WTC11 (cell line): ENCODE data around the gene CAB39. TPM values are rescaled to one million over a fixed set of nuclear protein-coding genes. Genes with fewer than 3 reads are reported as not detected.

Experiments used
- ATAC-seq: fragments of 200-7000 bp; cut with Tn5 transposase; 2 replicates; pipeline ENCODE4 v1.10.0; 2021; ENCODE audit warnings: mild to moderate bottlenecking, moderate library complexity
- CTCF ChIA-PET: fragments of 300-600 bp; sonication (Branson Sonifier 250); formaldehyde crosslinking; loops from one replicate; lab custom pipeline; 2021; ENCODE audit warnings: antibody characterized with exemption; lab: Charles Lee
- POLR2A ChIA-PET: fragments of 350-600 bp; sonication (Branson Sonifier 250); formaldehyde crosslinking; loops from one replicate; lab custom pipeline; 2021; ENCODE audit warnings: antibody characterized with exemption; lab: Charles Lee
- DNase-seq: peaks from one replicate; pipeline ENCODE4 v3.0.0; 2021; ENCODE audit warnings: low spot score
- H3K27ac Mint-ChIP-seq: 2 replicates; pipeline ENCODE4 v1.8.0; 2021; ENCODE audit warnings: mixed read lengths
- H3K27me3 Mint-ChIP-seq: 2 replicates; pipeline ENCODE4 v1.8.0; 2021; ENCODE audit warnings: low read depth, mild to moderate bottlenecking, moderate library complexity, mixed read lengths
- H3K36me3 Mint-ChIP-seq: 2 replicates; pipeline ENCODE4 v1.8.0; 2021; ENCODE audit warnings: mixed read lengths
- H3K4me1 Mint-ChIP-seq: 2 replicates; pipeline ENCODE4 v1.8.0; 2022; ENCODE audit warnings: mixed read lengths
- H3K4me3 Mint-ChIP-seq: 2 replicates; pipeline ENCODE4 v1.8.0; 2021; ENCODE audit warnings: mild to moderate bottlenecking, moderate library complexity, mixed read lengths
- H3K9me3 Mint-ChIP-seq: 2 replicates; pipeline ENCODE4 v1.8.0; 2021; ENCODE audit warnings: mixed read lengths
- CBFB ChIP-seq: sonication (generic); formaldehyde crosslinking; IDR thresholded peaks from 2 replicates; pipeline ENCODE4 v1.8.1; 2022; ENCODE audit warnings: mild to moderate bottlenecking, low read depth, missing genetic modification reagents
- ELF4 ChIP-seq: sonication (generic); formaldehyde crosslinking; IDR thresholded peaks from 2 replicates; pipeline ENCODE4 v1.8.1; 2022; ENCODE audit warnings: low read depth, mild to moderate bottlenecking, moderate library complexity, missing genetic modification reagents
- EMX1 ChIP-seq: fragments of 250-450 bp; sonication (Bioruptor Pico); IDR thresholded peaks from 2 replicates; pipeline ENCODE4 v1.8.0; 2021; ENCODE audit warnings: mild to moderate bottlenecking
- ETV6 ChIP-seq: sonication (generic); formaldehyde crosslinking; IDR thresholded peaks from 2 replicates; pipeline ENCODE4 v1.8.1; 2022; ENCODE audit warnings: mild to moderate bottlenecking, missing genetic modification reagents
- FOXK1 ChIP-seq: sonication (generic); formaldehyde crosslinking; IDR thresholded peaks from 2 replicates; pipeline ENCODE4 v1.8.0; 2022; ENCODE audit warnings: mild to moderate bottlenecking, moderate library complexity, missing genetic modification reagents
- NFE2L1 ChIP-seq: sonication (generic); formaldehyde crosslinking; IDR thresholded peaks from 2 replicates; pipeline ENCODE4 v1.8.1; 2023; ENCODE audit warnings: missing genetic modification reagents
- ZNF138 ChIP-seq: sonication (generic); formaldehyde crosslinking; conservative IDR thresholded peaks from 2 replicates; pipeline ENCODE4 v1.8.1; 2022; ENCODE audit warnings: mild to moderate bottlenecking, moderate library complexity, missing genetic modification reagents
- ZNF396 ChIP-seq: fragments of 250-450 bp; sonication (Bioruptor Pico); IDR thresholded peaks from 2 replicates; pipeline ENCODE4 v1.8.0; 2021; ENCODE audit warnings: mild to moderate bottlenecking, moderate library complexity, borderline replicate concordance
- ZNF416 ChIP-seq: fragments of 250-450 bp; sonication (Bioruptor Pico); IDR thresholded peaks from 2 replicates; pipeline ENCODE4 v1.9.0; 2021; ENCODE audit warnings: mild to moderate bottlenecking, inconsistent platforms
- ZNF671 ChIP-seq: fragments of 250-450 bp; sonication (Bioruptor Pico); IDR thresholded peaks from 2 replicates; pipeline ENCODE4 v1.8.0; 2021; ENCODE audit warnings: mild to moderate bottlenecking
- total RNA-seq: library from RNA; stranded (reverse); gene quantifications from 3 replicates; pipeline ENCODE4 v1.2.3, GENCODE V29; 2021
- TF ChIP-seq, protein P1 (sequence below): sonication (generic); formaldehyde crosslinking; IDR thresholded peaks from 2 replicates; pipeline ENCODE4 v1.8.1; 2023; ENCODE audit warnings: mild to moderate bottlenecking, missing genetic modification reagents
- TF ChIP-seq, protein P2 (sequence below): sonication (generic); formaldehyde crosslinking; IDR thresholded peaks from 2 replicates; pipeline ENCODE4 v1.8.0; 2023; ENCODE audit warnings: missing genetic modification reagents, mild to moderate bottlenecking, borderline replicate concordance
- TF ChIP-seq, protein P3 (sequence below): sonication (generic); formaldehyde crosslinking; IDR thresholded peaks from 2 replicates; pipeline ENCODE4 v1.8.0; 2023; ENCODE audit warnings: mild to moderate bottlenecking, missing genetic modification reagents
- TF ChIP-seq, protein P4 (sequence below): sonication (generic); formaldehyde crosslinking; IDR thresholded peaks from 2 replicates; pipeline ENCODE4 v1.8.0; 2022; ENCODE audit warnings: mild to moderate bottlenecking, missing genetic modification reagents
- TF ChIP-seq, protein P5 (sequence below): sonication (generic); formaldehyde crosslinking; IDR thresholded peaks from 2 replicates; pipeline ENCODE4 v1.8.1; 2023; ENCODE audit warnings: mild to moderate bottlenecking, moderate library complexity, missing genetic modification reagents

CAB39 gene
- total RNA-seq, 1 experiment from 2014 or later = 36.9 TPM

DNA sequence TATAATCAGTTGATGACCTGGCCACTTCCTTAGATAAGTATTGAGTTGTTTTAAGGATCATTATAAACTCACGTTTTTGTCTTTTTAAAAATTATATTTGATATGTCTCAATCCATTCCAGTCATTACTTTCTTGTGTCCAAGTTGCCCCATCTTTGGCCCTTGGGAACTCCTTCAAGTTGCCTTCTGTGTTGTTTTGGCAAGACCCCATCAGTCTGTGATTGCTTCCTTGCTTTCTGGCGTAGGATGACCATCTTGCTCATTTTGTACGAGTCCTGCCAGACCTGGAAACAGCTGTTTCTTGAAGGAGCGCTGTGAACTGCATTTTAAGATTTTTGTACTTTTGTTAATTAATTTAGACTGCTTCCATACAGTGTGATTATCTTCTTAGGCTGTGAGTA is 83.2 kb downstream of the CAB39 start (continued):
- TF ChIP-seq, protein P1, sequence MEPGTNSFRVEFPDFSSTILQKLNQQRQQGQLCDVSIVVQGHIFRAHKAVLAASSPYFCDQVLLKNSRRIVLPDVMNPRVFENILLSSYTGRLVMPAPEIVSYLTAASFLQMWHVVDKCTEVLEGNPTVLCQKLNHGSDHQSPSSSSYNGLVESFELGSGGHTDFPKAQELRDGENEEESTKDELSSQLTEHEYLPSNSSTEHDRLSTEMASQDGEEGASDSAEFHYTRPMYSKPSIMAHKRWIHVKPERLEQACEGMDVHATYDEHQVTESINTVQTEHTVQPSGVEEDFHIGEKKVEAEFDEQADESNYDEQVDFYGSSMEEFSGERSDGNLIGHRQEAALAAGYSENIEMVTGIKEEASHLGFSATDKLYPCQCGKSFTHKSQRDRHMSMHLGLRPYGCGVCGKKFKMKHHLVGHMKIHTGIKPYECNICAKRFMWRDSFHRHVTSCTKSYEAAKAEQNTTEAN = no peak

DNA sequence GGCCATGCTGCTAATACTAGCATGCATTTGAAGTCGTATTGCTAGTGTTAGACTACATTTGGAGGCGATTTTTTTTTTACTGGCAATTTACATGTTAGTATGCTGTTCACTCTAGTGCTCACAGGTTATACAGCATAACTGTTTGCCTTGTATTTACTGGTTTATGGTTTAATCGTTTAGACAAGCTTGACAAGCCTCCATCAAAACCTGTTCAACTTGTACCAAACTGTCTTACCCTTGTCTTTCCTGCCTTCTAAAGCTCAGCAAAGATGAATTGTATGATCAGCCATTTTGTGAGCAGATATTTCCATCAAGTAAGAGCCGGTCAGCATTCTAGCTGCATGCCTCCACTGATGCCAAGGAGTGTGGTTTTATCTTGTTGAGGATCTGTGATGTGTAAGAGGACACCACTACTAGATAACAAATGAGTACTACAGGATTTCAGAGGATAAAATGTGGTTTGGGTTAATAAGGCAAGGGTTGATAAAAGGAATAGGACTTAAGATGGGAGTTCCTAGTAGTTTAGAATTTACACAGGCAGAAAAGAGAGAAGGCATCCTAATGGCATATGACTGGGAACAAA is 83.7 kb downstream of the CAB39 start:
- Mint-ChIP-seq H3K27me3 (no peaks in the 10 kb centered on the region), H3K36me3 (peaks cover 27% of the 10 kb centered on the region), H3K9me3 (no peaks in the 10 kb centered on the region), H3K4me1 (peaks cover 18% of the 10 kb centered on the region), H3K4me3 (no peak overlapping the region), H3K27ac (no peak overlapping the region)
- no peak for DNase-seq
- no peak for ATAC-seq
- CTCF ChIA-PET = interaction anchor here (0.9 to 3.0 kb wide), 3 partner anchors 13 to 82 kb away, joined by 4 to 21 read pairs (median 5); no protein-coding TSS in a partner anchor
- POLR2A ChIA-PET = no interaction called here
- TF ChIP-seq ETV6 = no peak

DNA sequence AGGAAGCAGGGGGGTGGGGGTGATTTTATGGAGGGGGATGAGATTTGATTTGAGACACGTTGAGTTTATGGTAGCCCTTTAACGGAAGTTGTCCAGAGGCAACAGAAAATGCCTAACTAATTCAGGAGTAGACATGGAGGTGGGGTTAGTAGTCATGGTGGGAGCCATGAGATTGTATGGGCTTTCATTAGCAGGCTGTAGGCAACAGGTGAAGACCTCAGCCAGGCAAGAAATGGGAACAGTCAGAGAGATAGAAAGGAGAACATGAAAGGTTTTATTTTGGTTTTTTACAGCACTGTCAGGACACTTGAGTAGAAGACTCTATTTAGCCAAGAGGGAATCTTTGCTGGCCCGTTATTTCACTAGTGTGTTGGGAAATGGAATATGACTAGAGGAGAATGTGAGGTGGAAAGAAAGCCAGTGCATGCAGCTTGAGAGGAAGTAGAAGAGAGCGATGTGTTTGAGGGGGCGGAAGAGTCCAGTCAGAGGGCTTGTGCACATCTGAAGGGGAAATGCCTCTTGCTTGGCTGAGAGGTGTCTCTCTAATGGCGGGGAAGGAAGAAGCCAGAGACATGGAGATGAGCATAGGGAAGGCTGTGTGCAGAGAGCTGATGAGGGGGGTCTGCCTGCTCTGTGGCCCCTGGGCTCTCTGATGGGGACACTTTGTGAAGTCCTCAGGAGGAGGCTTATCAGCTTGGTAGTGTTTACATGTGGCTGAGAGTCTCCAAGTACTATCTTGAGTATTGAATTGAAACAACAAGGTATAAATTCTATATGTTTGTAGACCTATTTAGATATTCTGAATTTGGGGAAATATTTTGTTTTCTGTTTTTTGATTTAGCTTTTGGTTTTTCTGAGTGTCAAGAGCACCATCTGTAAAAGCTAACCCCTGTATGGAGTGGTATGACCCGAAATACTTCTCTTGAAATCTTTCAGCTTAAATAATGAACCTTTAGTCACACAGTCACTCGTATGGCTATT is 85.2 kb downstream of the CAB39 start:
- DNase-seq = no peak
- POLR2A ChIA-PET = no interaction called here
- CTCF ChIA-PET = interaction anchor here (0.6 to 3.0 kb wide), 21 partner anchors 12 to 183 kb away, joined by 3 to 21 read pairs (median 5); no protein-coding TSS in a partner anchor
- Mint-ChIP-seq H3K9me3 (no peaks in the 10 kb centered on the region), H3K27me3 (no peaks in the 10 kb centered on the region)
- no peak for TF ChIP-seq ELF4 (CRISPR knock-in tag)
- TF ChIP-seq ZNF671 (CRISPR knock-in tag) = no peak
- TF ChIP-seq, protein P2, sequence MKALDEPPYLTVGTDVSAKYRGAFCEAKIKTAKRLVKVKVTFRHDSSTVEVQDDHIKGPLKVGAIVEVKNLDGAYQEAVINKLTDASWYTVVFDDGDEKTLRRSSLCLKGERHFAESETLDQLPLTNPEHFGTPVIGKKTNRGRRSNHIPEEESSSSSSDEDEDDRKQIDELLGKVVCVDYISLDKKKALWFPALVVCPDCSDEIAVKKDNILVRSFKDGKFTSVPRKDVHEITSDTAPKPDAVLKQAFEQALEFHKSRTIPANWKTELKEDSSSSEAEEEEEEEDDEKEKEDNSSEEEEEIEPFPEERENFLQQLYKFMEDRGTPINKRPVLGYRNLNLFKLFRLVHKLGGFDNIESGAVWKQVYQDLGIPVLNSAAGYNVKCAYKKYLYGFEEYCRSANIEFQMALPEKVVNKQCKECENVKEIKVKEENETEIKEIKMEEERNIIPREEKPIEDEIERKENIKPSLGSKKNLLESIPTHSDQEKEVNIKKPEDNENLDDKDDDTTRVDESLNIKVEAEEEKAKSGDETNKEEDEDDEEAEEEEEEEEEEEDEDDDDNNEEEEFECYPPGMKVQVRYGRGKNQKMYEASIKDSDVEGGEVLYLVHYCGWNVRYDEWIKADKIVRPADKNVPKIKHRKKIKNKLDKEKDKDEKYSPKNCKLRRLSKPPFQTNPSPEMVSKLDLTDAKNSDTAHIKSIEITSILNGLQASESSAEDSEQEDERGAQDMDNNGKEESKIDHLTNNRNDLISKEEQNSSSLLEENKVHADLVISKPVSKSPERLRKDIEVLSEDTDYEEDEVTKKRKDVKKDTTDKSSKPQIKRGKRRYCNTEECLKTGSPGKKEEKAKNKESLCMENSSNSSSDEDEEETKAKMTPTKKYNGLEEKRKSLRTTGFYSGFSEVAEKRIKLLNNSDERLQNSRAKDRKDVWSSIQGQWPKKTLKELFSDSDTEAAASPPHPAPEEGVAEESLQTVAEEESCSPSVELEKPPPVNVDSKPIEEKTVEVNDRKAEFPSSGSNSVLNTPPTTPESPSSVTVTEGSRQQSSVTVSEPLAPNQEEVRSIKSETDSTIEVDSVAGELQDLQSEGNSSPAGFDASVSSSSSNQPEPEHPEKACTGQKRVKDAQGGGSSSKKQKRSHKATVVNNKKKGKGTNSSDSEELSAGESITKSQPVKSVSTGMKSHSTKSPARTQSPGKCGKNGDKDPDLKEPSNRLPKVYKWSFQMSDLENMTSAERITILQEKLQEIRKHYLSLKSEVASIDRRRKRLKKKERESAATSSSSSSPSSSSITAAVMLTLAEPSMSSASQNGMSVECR (CRISPR knock-in tag) = no peak
- TF ChIP-seq, protein P3, sequence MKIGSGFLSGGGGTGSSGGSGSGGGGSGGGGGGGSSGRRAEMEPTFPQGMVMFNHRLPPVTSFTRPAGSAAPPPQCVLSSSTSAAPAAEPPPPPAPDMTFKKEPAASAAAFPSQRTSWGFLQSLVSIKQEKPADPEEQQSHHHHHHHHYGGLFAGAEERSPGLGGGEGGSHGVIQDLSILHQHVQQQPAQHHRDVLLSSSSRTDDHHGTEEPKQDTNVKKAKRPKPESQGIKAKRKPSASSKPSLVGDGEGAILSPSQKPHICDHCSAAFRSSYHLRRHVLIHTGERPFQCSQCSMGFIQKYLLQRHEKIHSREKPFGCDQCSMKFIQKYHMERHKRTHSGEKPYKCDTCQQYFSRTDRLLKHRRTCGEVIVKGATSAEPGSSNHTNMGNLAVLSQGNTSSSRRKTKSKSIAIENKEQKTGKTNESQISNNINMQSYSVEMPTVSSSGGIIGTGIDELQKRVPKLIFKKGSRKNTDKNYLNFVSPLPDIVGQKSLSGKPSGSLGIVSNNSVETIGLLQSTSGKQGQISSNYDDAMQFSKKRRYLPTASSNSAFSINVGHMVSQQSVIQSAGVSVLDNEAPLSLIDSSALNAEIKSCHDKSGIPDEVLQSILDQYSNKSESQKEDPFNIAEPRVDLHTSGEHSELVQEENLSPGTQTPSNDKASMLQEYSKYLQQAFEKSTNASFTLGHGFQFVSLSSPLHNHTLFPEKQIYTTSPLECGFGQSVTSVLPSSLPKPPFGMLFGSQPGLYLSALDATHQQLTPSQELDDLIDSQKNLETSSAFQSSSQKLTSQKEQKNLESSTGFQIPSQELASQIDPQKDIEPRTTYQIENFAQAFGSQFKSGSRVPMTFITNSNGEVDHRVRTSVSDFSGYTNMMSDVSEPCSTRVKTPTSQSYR (CRISPR knock-in tag) = no peak
- TF ChIP-seq ZNF416 (CRISPR knock-in tag) = no peak
- TF ChIP-seq ZNF138 = no peak
- no peak for TF ChIP-seq NFE2L1 (CRISPR knock-in tag)
- TF ChIP-seq FOXK1 = no peak
- no peak for TF ChIP-seq ZNF396 (CRISPR knock-in tag)
- TF ChIP-seq, protein P4, sequence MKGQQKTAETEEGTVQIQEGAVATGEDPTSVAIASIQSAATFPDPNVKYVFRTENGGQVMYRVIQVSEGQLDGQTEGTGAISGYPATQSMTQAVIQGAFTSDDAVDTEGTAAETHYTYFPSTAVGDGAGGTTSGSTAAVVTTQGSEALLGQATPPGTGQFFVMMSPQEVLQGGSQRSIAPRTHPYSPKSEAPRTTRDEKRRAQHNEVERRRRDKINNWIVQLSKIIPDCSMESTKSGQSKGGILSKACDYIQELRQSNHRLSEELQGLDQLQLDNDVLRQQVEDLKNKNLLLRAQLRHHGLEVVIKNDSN (CRISPR knock-in tag) = no peak
- TF ChIP-seq, protein P5, sequence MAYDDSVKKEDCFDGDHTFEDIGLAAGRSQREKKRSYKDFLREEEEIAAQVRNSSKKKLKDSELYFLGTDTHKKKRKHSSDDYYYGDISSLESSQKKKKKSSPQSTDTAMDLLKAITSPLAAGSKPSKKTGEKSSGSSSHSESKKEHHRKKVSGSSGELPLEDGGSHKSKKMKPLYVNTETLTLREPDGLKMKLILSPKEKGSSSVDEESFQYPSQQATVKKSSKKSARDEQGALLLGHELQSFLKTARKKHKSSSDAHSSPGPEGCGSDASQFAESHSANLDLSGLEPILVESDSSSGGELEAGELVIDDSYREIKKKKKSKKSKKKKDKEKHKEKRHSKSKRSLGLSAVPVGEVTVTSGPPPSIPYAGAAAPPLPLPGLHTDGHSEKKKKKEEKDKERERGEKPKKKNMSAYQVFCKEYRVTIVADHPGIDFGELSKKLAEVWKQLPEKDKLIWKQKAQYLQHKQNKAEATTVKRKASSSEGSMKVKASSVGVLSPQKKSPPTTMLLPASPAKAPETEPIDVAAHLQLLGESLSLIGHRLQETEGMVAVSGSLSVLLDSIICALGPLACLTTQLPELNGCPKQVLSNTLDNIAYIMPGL (CRISPR knock-in tag) = no peak
- no peak for TF ChIP-seq EMX1
- TF ChIP-seq CBFB (CRISPR knock-in tag) = no peak
- TF ChIP-seq, all 79 proteins: peak for 0
- peaks cover 29% of the 10 kb centered on the region for H3K36me3 Mint-ChIP-seq
- ATAC-seq = no peak
- H3K4me3 Mint-ChIP-seq = no peak overlapping the region
- H3K4me1 Mint-ChIP-seq = peaks cover 18% of the 10 kb centered on the region
- peak overlapping the region; percentile 42 for H3K27ac Mint-ChIP-seq
